GM12878 (cell line): ENCODE measurements around the gene PPP2R2D. TPM values are rescaled to one million over a fixed set of nuclear protein-coding genes. Genes with fewer than 3 reads are reported as not detected.
"Not testable (repeated sequence)": the region's sequence is repeated elsewhere in the genome, so short reads cannot be mapped to it uniquely, and the experiment has no call there.

Experiments used
- ATAC-seq: fragments of 200-7000 bp; cut with Tn5 transposase; 3 replicates; pipeline ENCODE4 v1.9.1; 2020; ENCODE audit warnings: mild to moderate bottlenecking, moderate library complexity
- BruUV-seq: library from RNA; stranded (reverse); fragments of 400-500 nt; replicated peaks from 2 replicates; lab custom pipeline; 2021; lab: Mats Ljungman, UMichigan
- CTCF ChIA-PET: fragments of 300-600 bp; sonication (Branson Sonifier 250); formaldehyde crosslinking; extraction: SDS; loops from one replicate; lab custom pipeline; 2021; ENCODE audit warnings: inconsistent platforms; lab: Yijun Ruan, JAX
- POLR2A ChIA-PET: fragments of 350-600 bp; formaldehyde crosslinking; extraction: SDS; loops from one replicate; lab custom pipeline; 2021; ENCODE audit warnings: inconsistent platforms; lab: Charles Lee
- RAD21 ChIA-PET: fragments of 300-600 bp; sonication (Branson Sonifier 250); formaldehyde crosslinking; loops from one replicate; lab custom pipeline; 2023; ENCODE audit warnings: antibody characterized with exemption; ENCODE audit not compliant: unreplicated experiment; lab: Charles Lee
- SMC1A ChIA-PET: fragments of 300-600 bp; sonication (Branson Sonifier 250); formaldehyde crosslinking; loops from one replicate; lab custom pipeline; 2023; ENCODE audit not compliant: unreplicated experiment, uncharacterized antibody; lab: Charles Lee
- DNase-seq: peaks from one replicate; pipeline ENCODE4 v3.0.0-alpha.2; 2011; ENCODE audit warnings: low read depth, low spot score
- FAIRE-seq: peaks from 3 replicates; lab custom pipeline; 2011; peaks lifted over from hg19 to GRCh38; lab: Jason Lieb, UNC
- H2AFZ ChIP-seq: 2 replicates; pipeline ENCODE4 v1.6.0; 2011; ENCODE audit warnings: low read depth, low read length, control low read depth; ENCODE audit not compliant: control insufficient read depth
- H3K27ac ChIP-seq: 2 replicates; pipeline ENCODE4 v1.5.1; 2011; ENCODE audit warnings: control low read depth; ENCODE audit not compliant: control insufficient read depth, insufficient read depth
- H3K27me3 ChIP-seq, 2 experiments: replicated peaks in 1 of 2; 2 replicates each; pipeline versions ENCODE4 v1.6.0 to v1.6.1; 2011; ENCODE audit warnings: low read length in 1 of 2; ENCODE audit not compliant: control insufficient read depth in 2 of 2, insufficient read depth in 2 of 2
- H3K36me3 ChIP-seq, 2 experiments: 2 replicates each; pipeline ENCODE4 v1.5.1; 2011; ENCODE audit warnings: low read length in 1 of 2; ENCODE audit not compliant: control insufficient read depth in 2 of 2, insufficient read depth in 2 of 2
- H3K4me1 ChIP-seq: 2 replicates; pipeline ENCODE4 v1.6.1; 2011; ENCODE audit warnings: mild to moderate bottlenecking, low read length, moderate library complexity, mixed read lengths; ENCODE audit not compliant: control insufficient read depth, insufficient read depth
- H3K4me2 ChIP-seq: 2 replicates; pipeline ENCODE4 v1.6.0; 2011; ENCODE audit warnings: control low read depth; ENCODE audit not compliant: control insufficient read depth, insufficient read depth
- H3K4me3 ChIP-seq: fragments of 200-600 bp; sonication (generic); 2 replicates; pipeline ENCODE4 v1.5.1; 2016
- H3K79me2 ChIP-seq: 2 replicates; pipeline ENCODE4 v1.6.0; 2011; ENCODE audit warnings: low read length; ENCODE audit not compliant: control insufficient read depth, insufficient read depth
- H3K9ac ChIP-seq: 2 replicates; pipeline ENCODE4 v1.8.0; 2011; ENCODE audit warnings: low read length, control low read depth, mixed read lengths; ENCODE audit not compliant: control insufficient read depth, insufficient read depth
- H3K9me3 ChIP-seq: replicated peaks from 3 replicates; pipeline ENCODE4 v1.5.1; 2011; ENCODE audit warnings: mild to moderate bottlenecking, low read length; ENCODE audit not compliant: control insufficient read depth, insufficient read depth
- H4K20me1 ChIP-seq: 2 replicates; pipeline ENCODE4 v1.6.0; 2011; ENCODE audit not compliant: control insufficient read depth, insufficient read depth
- NRF1 ChIP-seq: conservative IDR thresholded peaks from 2 replicates; pipeline ENCODE4 v1.6.1; 2011; ENCODE audit warnings: mild to moderate bottlenecking, low read depth, low read length, improper control_type of control experiment
- WGBS: methylation state at CpG from one replicate; pipeline ENCODE4 v1.1.6; 2016; ENCODE audit warnings: low lambda C conversion rate; ENCODE audit not compliant: insufficient replicate concordance, insufficient coverage; ENCODE audit errors: missing lambda C conversion rate; 5-methylcytosine and 5-hydroxymethylcytosine counted together
- in situ Hi-C: fragments of 300-500 bp; cut with MboI; formaldehyde crosslinking; loops from 9 replicates; pipeline ENCODE4 v1.14.3; 2018; ENCODE audit warnings: mixed read lengths
- intact Hi-C: fragments of 100-400 bp; cut with micrococcal nuclease; formaldehyde crosslinking; loops from one replicate; pipeline ENCODE4 v1.14.2; 2022; ENCODE audit not compliant: unreplicated experiment
- polyA plus RNA-seq, 11 experiments: library from polyadenylated mRNA; depleted of rRNA in 4 of 11; unstranded in 6 of 11; stranded (reverse) in 5 of 11; fragments of >200 nt; fragmentation: Nextera tagmentation in 4 of 11; fragmentation: Illumina TruSeq in 1 of 11; extraction: Ambion mirVana in 4 of 11; extraction: Trizol in 1 of 11; gene quantifications; 1 replicate in 1 of 11; 2 replicates in 10 of 11; pipeline versions ENCODE4 v1.2.1 to v1.2.3, GENCODE V29; 2011 to 2016; ENCODE audit warnings: inconsistent platforms in 2 of 11, missing spikeins in 2 of 11, low read depth in 1 of 11
- total RNA-seq, 4 experiments: library from RNA; depleted of rRNA in 3 of 4; stranded (reverse); fragments of >200 nt in 3 of 4; fragmentation: Illumina TruSeq in 1 of 4; extraction: Trizol in 1 of 4; gene quantifications; 2 replicates each; pipeline versions ENCODE4 v1.2.1 to v1.2.3, GENCODE V29; 2013 to 2021
- TF ChIP-seq, protein P1 (sequence below): fragments of 450-650 bp; IDR thresholded peaks from 2 replicates; pipeline ENCODE4 v1.6.1; 2017; ENCODE audit warnings: mild to moderate bottlenecking, low read depth, inconsistent platforms; ENCODE audit not compliant: poor library complexity, severe bottlenecking
- TF ChIP-seq, protein P2 (sequence below): IDR thresholded peaks from 2 replicates; pipeline ENCODE4 v1.6.1; 2012; ENCODE audit warnings: low read depth, low read length, improper control_type of control experiment

The PPP2R2D gene
- total and polyA plus RNA-seq, 10 of the 15 experiments (the other 5 are each of a cell fraction or from before 2014, with no cell fraction given), result 2.8 to 41.9 (median 21.8) TPM

DNA sequence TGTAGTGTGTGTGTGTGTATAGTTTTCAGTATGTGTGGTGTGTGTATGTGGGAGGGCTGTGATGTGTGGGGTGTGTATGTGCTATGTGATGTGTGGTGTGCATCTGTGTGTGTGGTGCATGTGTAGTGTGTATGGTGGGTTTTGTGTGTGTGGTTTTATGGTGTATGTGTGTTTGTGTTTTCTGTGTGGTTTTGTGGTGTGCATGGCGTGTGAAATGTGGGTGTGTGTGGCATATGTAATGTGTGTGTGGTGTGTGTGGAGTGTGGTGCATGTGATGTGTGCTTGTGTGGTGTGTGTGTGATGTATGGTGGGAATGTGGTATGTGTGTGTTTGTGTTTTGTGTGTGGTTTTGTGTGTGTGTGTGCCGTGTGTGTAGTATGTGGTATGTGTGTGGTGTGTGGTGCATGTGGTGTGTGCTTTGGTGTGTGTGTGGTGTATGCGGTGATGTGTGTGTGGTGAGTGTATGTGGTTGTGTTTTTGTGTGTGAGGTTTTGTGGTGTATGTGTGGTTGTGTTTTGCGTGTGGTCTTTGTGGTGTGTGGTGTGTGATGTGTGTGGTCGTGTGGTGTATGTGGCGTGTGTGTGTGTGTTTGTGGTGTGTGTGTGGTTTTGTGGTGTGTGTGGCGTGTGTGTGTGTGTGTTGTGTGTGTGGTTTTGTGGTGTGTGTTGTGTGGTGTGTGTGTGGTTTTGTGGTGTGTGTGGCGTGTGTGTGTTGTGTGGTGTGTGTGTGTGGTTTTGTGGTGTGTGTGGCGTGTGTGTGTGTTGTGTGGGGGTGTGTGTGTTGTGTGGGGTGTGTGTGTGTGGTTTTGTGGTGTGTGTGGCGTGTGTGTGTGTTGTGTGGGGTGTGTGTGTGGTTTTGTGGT, 18.0 kb upstream of the PPP2R2D start (continued):
- TF ChIP-seq, protein P1, sequence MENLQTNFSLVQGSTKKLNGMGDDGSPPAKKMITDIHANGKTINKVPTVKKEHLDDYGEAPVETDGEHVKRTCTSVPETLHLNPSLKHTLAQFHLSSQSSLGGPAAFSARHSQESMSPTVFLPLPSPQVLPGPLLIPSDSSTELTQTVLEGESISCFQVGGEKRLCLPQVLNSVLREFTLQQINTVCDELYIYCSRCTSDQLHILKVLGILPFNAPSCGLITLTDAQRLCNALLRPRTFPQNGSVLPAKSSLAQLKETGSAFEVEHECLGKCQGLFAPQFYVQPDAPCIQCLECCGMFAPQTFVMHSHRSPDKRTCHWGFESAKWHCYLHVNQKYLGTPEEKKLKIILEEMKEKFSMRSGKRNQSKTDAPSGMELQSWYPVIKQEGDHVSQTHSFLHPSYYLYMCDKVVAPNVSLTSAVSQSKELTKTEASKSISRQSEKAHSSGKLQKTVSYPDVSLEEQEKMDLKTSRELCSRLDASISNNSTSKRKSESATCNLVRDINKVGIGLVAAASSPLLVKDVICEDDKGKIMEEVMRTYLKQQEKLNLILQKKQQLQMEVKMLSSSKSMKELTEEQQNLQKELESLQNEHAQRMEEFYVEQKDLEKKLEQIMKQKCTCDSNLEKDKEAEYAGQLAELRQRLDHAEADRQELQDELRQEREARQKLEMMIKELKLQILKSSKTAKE, result no peak
- TF ChIP-seq, protein P2, sequence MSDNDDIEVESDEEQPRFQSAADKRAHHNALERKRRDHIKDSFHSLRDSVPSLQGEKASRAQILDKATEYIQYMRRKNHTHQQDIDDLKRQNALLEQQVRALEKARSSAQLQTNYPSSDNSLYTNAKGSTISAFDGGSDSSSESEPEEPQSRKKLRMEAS, result no peak
- no peak for TF ChIP-seq NRF1
- TF ChIP-seq, all 136 proteins: peak for 3

DNA sequence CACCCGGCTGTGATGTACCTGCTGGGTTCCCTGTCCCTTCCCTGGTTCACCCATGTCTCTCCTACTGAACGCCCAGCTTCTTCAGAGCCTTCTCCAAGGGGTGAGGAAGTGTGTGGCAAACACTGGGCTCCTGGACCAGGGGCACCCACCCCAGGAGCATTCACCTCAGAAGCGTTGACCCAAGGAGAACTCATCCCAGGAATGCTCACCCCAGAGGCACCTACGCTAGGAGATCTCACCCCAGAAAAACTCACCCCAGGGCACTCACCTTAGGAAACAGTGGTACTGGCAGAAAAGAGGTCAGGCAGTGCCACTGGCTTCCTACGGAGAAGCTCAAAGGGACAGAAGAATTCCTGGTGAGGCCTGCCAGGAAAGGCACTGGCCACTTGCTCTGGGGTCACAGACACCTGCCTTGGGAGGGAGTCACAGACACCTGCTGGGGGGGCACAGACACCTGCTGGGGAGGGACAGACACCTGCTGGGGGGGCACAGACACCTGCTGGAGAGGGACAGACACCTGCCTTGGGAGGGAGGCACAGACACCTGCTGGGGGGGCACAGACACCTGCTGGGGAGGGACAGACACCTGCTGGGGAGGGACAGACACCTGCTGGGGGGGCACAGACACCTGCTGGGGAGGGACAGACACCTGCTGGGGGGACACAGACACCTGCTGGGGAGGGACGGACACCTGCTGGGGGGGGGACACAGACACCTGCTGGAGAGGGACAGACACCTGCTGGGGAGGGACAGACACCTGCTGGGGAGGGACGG, 17.0 kb upstream of the PPP2R2D start:
- H4K20me1 ChIP-seq, in situ Hi-C loops, H3K27ac ChIP-seq, H3K9ac ChIP-seq, H3K4me3 ChIP-seq, H3K27me3 ChIP-seq, intact Hi-C loops, ATAC-seq, H3K9me3 ChIP-seq, FAIRE-seq, H3K36me3 ChIP-seq, H3K79me2 ChIP-seq, SMC1A ChIA-PET, DNase-seq, POLR2A ChIA-PET, BruUV-seq, H2AFZ ChIP-seq, H3K4me2 ChIP-seq, H3K4me1 ChIP-seq: not testable (repeated sequence)
- CTCF ChIA-PET, result interaction anchor here (0.5 kb wide), 1 partner anchor 23 kb away, joined by 3 read pairs; no protein-coding TSS in a partner anchor
- RAD21 ChIA-PET, result interaction anchor here (1.3 kb wide), 1 partner anchor 139 kb away, joined by 8 read pairs; no protein-coding TSS in a partner anchor
- WGBS, result 81% methylated on average over 5 of the region's 7 CpGs
